Hindlimb muscle (tissue), 1 donor: ENCODE results near the gene EIF3B. TPM values are rescaled to one million over a fixed set of nuclear protein-coding genes. Genes with fewer than 3 reads are reported as not detected.
"Not testable (repeated sequence)": the region's sequence is repeated elsewhere in the genome, so short reads cannot be mapped to it uniquely, and the experiment has no call there.

ENCODE experiments used
- DNase-seq: peaks from one replicate; pipeline ENCODE4 v3.0.0-alpha.2; 2013
- polyA plus RNA-seq: library from polyadenylated mRNA; unstranded; fragments of 120-200 nt; gene quantifications from one replicate; pipeline ENCODE4 v1.2.1, GENCODE V29; 2013; ENCODE audit not compliant: insufficient read length

Gene EIF3B
- polyA plus RNA-seq, 1 donor: 110 TPM

GRCh38 chr7:2403718-2404648 is 49.4 kb downstream of the EIF3B start:
- DNase-seq: no peak

GRCh38 chr7:2404714-2405119 is 50.1 kb downstream of the EIF3B start:
- no peak for DNase-seq

GRCh38 chr7:2405201-2405600 is 50.6 kb downstream of the EIF3B start:
- DNase-seq: no peak

GRCh38 chr7:2405601-2406345 is 51.1 kb downstream of the EIF3B start:
- no peak for DNase-seq

- DNase-seq: no peak
Observed at GRCh38 chr7:2409745-2410414, 55.3 kb downstream of the EIF3B start.

- no peak for DNase-seq
Observed at GRCh38 chr7:2411049-2411448, 56.4 kb downstream of the EIF3B start.

GRCh38 chr7:2411815-2412586 is 57.4 kb downstream of the EIF3B start:
- no peak for DNase-seq

GRCh38 chr7:2412587-2413201 is 58.1 kb downstream of the EIF3B start:
- DNase-seq: no peak

GRCh38 chr7:2416063-2416462 is 61.4 kb downstream of the EIF3B start:
- DNase-seq: no peak

GRCh38 chr7:2416650-2417049 is 62.0 kb downstream of the EIF3B start:
- DNase-seq: no peak

GRCh38 chr7:2417178-2417577 is 62.6 kb downstream of the EIF3B start:
- not testable (repeated sequence) for DNase-seq

GRCh38 chr7:2417981-2418481 is 63.4 kb downstream of the EIF3B start:
- no peak for DNase-seq

- DNase-seq: no peak
Observed at GRCh38 chr7:2420216-2420933, 65.7 kb downstream of the EIF3B start.

GRCh38 chr7:2421943-2422310 is 67.3 kb downstream of the EIF3B start:
- no peak for DNase-seq

- DNase-seq: no peak
Observed at GRCh38 chr7:2425749-2426148, 71.1 kb downstream of the EIF3B start.

Other genes with a start within 250 kb of the EIF3B start
- gene MAD1L1, start 121.9 kb upstream of the EIF3B start, polyA plus RNA-seq: 27.6 TPM
- gene MRM2, start 112.6 kb upstream of the EIF3B start, polyA plus RNA-seq: 24.9 TPM
- gene NUDT1, start 112.6 kb upstream of the EIF3B start, polyA plus RNA-seq: 17.4 TPM
- 29.4 TPM for gene SNX8, start 40.4 kb upstream of the EIF3B start, polyA plus RNA-seq
- gene CHST12, start 48.8 kb downstream of the EIF3B start, polyA plus RNA-seq: 10.9 TPM
- not detected for gene GRIFIN, start 121.6 kb downstream of the EIF3B start, polyA plus RNA-seq
- 21.3 TPM for gene LFNG, start 164.9 kb downstream of the EIF3B start, polyA plus RNA-seq
- 25.9 TPM for gene BRAT1, start 200.7 kb downstream of the EIF3B start, polyA plus RNA-seq
- 5.9 TPM for gene IQCE, start 204.2 kb downstream of the EIF3B start, polyA plus RNA-seq